ENCODE results near the gene ST6GAL2.

ST6GAL2 gene

DNA sequence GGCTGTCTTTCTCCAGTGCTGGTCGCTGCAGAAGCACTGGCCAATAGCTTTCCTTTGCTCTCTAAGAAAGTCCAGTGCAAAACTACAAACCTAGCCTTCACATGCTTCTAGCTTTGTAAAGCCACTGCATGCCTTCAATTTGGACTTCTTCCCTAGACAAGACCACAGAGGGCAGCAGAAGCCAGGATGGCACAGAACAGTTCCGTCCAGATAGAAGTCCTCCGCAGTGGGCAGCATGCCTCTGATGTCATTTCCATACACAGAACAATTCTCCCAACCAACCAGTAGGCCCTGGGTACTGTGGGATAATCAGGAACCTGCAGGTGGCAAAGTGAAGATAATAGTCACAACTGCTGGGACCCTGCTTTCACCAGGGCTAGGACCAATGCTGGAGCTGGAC, 3.3 kb downstream of the ST6GAL2 start:
- no peak for DNase-seq (ENCODE audit: low spot score)
- TF ChIP-seq, protein P1, sequence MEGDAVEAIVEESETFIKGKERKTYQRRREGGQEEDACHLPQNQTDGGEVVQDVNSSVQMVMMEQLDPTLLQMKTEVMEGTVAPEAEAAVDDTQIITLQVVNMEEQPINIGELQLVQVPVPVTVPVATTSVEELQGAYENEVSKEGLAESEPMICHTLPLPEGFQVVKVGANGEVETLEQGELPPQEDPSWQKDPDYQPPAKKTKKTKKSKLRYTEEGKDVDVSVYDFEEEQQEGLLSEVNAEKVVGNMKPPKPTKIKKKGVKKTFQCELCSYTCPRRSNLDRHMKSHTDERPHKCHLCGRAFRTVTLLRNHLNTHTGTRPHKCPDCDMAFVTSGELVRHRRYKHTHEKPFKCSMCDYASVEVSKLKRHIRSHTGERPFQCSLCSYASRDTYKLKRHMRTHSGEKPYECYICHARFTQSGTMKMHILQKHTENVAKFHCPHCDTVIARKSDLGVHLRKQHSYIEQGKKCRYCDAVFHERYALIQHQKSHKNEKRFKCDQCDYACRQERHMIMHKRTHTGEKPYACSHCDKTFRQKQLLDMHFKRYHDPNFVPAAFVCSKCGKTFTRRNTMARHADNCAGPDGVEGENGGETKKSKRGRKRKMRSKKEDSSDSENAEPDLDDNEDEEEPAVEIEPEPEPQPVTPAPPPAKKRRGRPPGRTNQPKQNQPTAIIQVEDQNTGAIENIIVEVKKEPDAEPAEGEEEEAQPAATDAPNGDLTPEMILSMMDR (IDR thresholded peaks at IDR 0.05; ENCODE audit: borderline replicate concordance, control extremely low read depth, extremely low read depth, insufficient read depth, missing control alignments) = no peak
- in situ Hi-C loops (cut with MboI; ENCODE audit: low sequenced_read_pairs, unreplicated experiment) = no loop called here

DNA sequence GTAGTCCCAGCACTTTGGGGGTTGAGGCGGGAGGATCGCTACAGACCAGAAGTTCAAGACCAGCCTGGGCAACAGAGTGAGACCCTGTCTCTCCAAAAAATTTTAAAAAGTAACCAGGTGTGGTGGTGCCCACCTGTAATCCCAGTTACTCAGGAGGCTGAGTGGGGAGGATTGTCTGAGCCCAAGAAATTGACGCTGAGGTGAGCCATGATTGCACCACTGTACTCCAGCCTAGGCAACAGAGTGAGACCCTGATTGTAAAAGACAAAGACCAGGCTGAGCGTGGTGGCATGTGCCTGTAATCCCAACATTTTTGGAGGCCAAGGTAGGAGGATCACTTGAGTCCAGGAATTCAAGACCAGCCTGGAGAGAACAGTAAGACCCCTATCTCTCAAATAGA, 7.8 kb downstream of the ST6GAL2 start:
- in situ Hi-C loops (cut with MboI; ENCODE audit: low sequenced_read_pairs, unreplicated experiment) = no loop called here
- no peak for DNase-seq (ENCODE audit: low spot score)

DNA sequence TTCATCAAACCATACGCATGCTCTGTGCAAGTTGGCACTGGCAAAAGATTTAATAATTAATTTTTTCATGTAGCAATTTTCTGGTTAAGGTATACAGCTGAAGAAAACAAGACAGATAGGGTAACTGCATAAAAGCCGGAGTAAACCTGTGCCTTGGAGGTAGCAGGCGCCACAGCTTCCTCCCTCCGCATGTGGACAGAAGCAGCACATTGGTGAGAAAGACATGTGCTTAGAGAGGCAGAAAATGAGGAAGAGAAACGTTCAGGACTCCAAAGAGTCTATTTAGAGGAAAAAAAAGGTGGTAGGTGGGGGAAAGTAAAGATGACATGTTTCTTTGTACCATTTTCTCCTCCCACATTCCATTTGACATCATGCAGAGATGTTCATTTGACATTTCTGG, 9.3 kb downstream of the ST6GAL2 start:
- in situ Hi-C loops (cut with MboI; ENCODE audit: low sequenced_read_pairs, unreplicated experiment) = no loop called here
- no peak for DNase-seq (ENCODE audit: low spot score)
- TF ChIP-seq, protein P1 (IDR thresholded peaks at IDR 0.05; ENCODE audit: borderline replicate concordance, control extremely low read depth, extremely low read depth, insufficient read depth, missing control alignments) = no peak

More for the DNA sequence above, 7.8 kb downstream of the ST6GAL2 start:
- TF ChIP-seq, protein P1 (IDR thresholded peaks at IDR 0.05; ENCODE audit: borderline replicate concordance, control extremely low read depth, extremely low read depth, insufficient read depth, missing control alignments) = no peak

DNA sequence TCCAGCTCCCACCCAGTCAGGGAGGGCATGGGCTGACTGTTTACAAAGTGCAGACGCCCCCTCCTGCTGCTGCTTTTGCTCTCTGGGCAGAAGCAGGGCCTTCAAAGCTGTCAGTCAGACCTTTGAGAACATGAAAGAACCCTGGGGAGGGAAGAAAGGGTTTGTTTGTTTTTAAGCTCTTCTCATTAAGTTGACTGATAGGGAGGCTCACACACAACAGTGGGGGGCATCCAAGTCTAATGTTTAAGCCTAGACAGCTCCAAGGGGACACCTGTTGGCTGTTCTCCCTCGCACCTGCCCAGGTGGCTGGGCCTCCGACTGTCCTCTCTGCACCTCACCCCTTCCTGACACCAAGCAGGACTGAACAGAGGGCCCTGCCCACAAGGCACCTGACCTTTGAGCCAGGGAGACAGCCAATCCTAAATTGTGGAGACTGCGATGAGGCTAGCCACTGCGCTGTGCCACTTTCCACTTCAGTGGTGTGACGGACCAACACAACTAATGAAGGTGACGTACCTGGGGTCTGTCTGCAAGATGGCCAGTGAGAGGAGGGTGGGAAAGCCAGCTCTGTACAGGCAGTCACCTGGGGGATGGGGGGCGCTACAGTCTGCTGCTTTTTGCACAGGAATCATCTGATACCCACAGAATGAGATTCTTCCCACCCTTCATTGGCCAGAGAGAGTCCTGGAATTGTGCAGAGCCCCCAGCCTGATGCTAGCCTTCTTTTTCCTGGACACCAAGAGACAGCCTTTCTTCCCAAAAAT, 16.3 kb downstream of the ST6GAL2 start:
- in situ Hi-C loops (cut with MboI; ENCODE audit: low sequenced_read_pairs, unreplicated experiment) = no loop called here
- TF ChIP-seq, protein P1 (IDR thresholded peaks at IDR 0.05; ENCODE audit: borderline replicate concordance, control extremely low read depth, extremely low read depth, insufficient read depth, missing control alignments) = no peak
- DNase-seq (ENCODE audit: low spot score) = no peak

DNA sequence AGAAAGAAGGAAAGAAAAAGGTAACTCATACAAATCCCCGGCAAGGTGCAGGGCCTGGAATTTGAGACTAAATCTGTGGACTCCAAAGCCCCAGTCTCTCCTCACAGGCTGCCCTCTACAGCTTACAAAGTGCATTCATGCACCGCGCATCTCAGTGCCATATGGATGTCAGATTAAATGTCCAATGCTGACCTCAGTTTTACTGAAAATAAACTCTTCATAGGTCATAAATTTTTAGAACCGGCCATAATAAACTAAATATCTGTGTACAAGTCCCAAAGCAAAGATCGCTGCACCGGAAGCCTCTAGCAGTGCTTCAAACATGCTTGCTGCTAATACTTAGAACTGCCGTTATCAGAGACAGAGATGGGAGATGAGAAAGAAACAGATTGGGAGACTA, 17.7 kb downstream of the ST6GAL2 start:
- TF ChIP-seq, protein P1 (IDR thresholded peaks at IDR 0.05; ENCODE audit: borderline replicate concordance, control extremely low read depth, extremely low read depth, insufficient read depth, missing control alignments) = no peak
- in situ Hi-C loops (cut with MboI; ENCODE audit: low sequenced_read_pairs, unreplicated experiment) = no loop called here
- DNase-seq (ENCODE audit: low spot score) = no peak

DNA sequence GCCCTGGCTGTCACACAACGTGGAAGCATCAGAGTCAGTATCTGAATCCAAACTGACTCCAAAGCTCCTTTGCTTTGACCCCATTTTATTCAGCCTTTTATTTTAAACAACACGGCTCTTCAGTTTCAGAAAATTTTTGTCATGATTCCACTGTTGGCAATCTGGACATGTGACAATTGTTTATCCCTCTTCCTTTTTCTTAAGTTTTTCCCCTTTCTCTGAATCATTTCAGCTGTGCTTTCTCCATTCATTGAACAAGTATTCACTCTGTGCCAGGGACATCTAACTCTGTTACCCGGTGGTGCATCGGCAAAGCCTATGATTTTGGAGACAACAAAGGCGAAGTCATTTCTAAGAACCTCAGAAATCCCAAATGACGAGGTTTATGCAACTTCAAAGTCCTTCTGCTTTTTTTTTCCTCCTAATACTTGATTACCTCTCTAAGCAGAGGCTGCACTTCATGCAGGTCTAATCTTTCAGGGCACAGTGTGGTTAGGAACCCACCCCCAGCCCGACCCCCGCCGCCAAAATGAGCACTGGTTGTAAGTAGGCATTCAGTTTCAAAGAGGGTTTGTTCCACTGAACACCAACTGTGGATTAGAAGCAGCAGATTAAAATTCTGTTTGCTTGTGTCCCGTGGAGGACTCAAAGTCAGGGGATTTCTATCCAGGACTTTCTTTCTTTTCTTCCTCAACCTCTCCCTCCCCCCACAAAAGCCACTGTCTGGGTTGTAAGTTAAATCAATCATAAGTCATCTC, 18.6 kb downstream of the ST6GAL2 start:
- in situ Hi-C loops (cut with MboI; ENCODE audit: low sequenced_read_pairs, unreplicated experiment) = no loop called here
- DNase-seq (ENCODE audit: low spot score) = no peak
- TF ChIP-seq, protein P1 (IDR thresholded peaks at IDR 0.05; ENCODE audit: borderline replicate concordance, control extremely low read depth, extremely low read depth, insufficient read depth, missing control alignments) = no peak

All from GM13976 (cell line).